ENCODE results near the gene BID. TPM values are rescaled to one million over a fixed set of nuclear protein-coding genes. Genes with fewer than 3 reads are reported as not detected.

Gene BID
- total RNA-seq, 1 donor from 2014 or later, result 7.9 TPM

Small RNAs within 50 kb of the gene (microRNA-seq; reads per million reads assigned to microRNA genes)
- gene MIR3198-1, result not detected

Other genes with a start within 250 kb of the BID start
- 0.11 TPM for gene SLC25A18, start 211.0 kb downstream of the BID start, total RNA-seq
- gene ATP6V1E1, start 145.7 kb downstream of the BID start, total RNA-seq, result 174 TPM
- gene BCL2L13, start 135.7 kb downstream of the BID start, total RNA-seq, result 69.9 TPM

Measured in cardiac septum (tissue), 1 donor.